Caki2 (cell line): ENCODE results near the gene ANKRD11. TPM values are rescaled to one million over a fixed set of nuclear protein-coding genes. Genes with fewer than 3 reads are reported as not detected.
"Not testable (repeated sequence)": the region's sequence is repeated elsewhere in the genome, so short reads cannot be mapped to it uniquely, and the experiment has no call there.

Experiments
- DNase-seq: peaks from one replicate; pipeline ENCODE4 v3.0.0-alpha.2; 2015; ENCODE audit warnings: low read depth
- in situ Hi-C: cut with HindIII; loops from 2 replicates; pipeline ENCODE4 v1.10.0; 2016; ENCODE audit warnings: low sequenced_read_pairs, low pct_unique_long_range_greater_than_20kb, mixed read lengths
- total RNA-seq: library from RNA; depleted of rRNA; stranded (reverse); fragments of >200 nt; shearing (Covaris generic); gene quantifications from 2 replicates; pipeline ENCODE4 v1.2.3, GENCODE V29; 2014; ENCODE audit warnings: low replicate concordance

ANKRD11 gene
- total RNA-seq, 1 experiment from 2014 or later, result 56.3 TPM

DNA sequence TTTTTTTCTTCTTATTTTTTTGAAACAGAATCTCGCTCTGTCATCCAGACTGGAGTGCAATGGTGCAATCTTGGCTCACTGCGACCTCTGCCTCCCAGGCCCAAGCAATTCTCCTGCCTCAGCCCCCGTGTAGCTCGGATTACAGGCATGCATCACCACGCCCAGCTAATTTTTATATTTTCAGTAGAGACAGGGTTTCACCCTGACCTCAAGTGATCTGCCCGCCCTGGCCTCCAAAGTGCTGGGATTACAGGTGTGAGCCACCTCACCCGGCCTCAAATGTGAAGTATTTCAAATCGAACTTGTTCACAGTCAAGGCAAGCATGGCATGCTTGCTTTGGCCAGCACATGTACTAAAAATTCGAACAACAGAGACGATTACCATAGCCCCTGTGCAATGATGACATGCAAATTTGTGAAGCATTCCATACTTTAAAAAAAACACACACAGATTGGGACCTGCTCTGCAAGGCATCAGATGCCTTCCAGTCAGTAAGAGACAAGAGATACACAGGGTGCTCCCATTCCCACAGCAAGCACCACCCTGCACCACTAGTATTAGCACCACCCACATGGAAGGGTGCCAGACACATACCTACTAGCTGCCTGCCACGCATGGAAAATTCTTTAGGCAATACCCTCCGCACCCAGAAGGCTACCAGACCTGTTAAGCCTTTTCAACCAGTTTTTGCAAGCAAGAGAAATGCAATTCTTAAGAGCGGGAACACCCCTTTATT is 47.2 kb downstream of the ANKRD11 start:
- in situ Hi-C loops, result no loop called here
- peak; percentile 89 for DNase-seq

DNA sequence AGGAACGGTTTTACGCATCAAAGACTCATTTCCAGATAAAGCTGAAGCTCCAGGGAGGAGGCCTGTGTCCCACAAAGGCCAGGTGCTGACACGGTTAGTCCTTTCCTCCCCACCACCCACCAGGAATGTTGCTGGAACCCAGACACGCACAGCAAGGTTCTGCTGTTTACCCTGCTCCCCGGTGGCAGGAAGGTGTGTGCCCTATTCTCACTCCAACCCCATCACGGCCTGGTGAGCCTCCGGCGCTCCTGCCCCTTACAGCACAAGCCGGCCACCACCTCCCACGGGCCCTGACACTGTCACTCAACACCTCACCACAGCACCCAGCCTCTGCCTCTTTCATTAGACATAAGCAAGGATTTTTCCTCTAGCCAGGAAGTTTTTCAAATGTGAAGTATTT is 47.8 kb downstream of the ANKRD11 start:
- no peak for DNase-seq
- in situ Hi-C loops, result no loop called here

DNA sequence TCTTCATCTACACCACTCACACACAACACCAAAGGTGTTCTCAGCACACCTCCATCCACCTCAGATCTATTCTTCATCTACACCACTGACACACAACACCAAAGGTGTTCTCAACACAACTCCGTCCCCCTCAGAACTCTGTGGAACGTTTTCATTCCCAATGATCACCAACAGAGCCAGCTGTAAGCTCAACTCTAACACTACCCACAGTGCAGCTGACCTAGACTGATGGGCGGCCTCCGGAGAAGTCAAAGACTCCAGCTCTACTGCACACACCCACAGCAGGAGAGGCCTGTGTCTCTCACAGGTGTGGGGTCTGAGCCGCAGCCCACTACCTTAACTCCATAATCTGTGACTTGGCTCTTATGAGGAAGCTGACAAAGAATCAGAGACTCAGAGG is 50.7 kb downstream of the ANKRD11 start:
- in situ Hi-C loops, result no loop called here
- DNase-seq, result no peak

DNA sequence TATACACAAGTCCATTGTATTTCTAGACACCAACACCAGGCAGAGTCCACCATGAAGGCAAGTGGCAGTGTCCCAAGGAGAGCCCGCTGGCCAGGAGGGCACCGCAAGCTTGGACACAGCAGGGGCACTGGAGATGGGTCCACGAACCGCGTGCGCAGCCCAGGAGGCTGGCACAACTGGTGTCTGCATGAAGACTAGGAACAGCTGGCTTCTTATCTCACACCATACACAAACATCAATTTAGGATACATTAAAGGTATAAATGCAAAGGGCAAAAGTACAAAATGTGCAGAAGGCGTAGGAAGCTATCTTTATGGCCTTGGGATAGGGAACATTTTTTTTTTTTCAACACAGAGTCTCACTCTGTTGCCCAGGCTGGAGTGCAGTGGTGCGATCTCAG is 52.4 kb downstream of the ANKRD11 start:
- DNase-seq, result no peak
- in situ Hi-C loops, result no loop called here

DNA sequence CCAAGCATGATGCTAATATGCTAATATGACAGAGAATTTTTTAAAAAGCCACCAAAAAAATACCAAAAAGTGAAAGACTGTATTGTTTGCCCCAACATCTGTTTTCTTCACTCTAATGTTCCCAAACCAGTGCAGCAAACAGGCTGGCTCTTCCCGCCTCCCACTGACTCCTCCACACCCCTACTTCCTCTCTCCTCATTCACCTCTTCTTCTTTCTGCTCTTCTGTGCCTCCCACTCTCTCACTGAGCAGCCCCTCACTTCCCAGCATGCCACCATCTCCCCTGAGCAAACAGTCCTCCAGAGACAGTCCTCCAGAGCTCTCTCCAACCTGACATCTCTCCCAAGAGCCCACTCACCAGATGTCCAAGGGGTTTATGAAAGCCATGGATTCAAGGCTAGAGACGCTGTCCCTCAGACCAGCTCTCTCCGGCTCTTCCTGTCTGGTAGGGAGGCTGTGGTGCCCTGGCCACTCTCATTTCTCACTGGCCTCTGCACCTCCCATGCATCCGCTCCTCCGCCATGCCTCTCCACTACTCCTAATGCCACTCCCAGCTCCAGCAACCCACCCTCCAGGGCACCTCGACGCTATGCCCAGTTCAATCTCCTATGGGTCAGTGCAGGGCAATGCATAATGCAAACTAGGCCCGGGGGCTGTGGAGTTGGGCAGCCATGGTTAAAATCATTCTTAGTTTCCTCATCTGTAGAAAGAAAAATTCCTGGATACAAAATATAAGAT is 52.9 kb downstream of the ANKRD11 start:
- in situ Hi-C loops, result no loop called here
- DNase-seq, result no peak

DNA sequence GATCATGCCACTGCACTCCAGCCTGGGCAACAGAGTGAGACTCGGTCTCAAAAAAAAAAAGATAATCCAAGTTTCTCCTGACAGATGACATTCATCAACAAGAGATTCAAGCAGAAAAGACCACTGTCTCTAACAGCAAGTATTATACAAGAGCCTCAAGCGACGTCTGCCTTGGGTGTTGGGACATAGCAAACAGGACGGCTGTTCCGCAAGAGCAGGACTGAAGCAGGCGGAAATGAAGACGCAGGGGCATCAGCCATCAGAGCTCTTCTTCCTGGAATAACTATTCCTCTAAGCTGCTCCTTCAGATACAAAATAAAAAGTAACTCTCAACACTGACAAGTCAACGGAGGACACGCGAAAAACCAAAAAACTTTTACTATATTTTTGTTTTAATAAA is 54.0 kb downstream of the ANKRD11 start:
- DNase-seq, result no peak

DNA sequence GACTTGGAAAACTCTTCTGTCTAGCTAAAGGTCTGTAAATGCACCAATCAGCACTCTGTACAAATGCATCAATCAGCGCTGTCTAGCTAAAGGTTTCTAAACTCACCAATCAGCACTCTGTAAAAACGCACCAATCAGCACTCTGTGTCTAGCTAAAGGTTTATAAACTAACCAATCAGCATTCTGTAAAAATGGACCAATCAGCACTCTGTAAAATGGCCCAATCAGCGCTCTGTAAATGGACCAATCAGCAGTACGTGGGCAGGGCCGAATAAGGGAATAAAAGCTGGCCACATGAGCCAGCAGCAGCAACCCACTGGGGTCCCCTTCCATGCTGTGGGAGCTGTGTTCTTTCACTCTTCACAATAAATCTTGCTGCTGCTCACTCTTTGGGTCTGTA is 55.3 kb downstream of the ANKRD11 start:
- DNase-seq, in situ Hi-C loops: not testable (repeated sequence)

More for the DNA sequence above, 54.0 kb downstream of the ANKRD11 start:
- in situ Hi-C loops, result no loop called here

DNA sequence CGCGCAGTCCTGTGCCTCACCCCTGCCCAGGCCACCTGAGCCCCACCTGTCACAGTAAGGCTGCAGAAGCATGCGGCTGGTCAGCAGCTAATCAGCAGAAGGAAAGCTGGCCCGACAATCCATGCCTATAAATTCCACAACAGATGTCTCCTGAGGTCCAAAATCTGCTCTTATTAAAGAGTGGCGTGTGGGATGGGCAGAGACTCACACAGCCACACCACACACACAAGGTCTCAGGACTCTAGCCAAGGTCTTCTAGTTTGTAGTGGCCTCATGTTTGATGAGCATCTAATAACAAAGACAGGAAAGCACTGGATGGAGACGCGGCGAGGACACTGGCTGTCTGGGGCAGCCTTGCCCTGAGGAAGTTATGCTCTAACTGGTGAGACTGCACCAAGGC is 55.9 kb downstream of the ANKRD11 start:
- in situ Hi-C loops, result no loop called here
- DNase-seq, result no peak

DNA sequence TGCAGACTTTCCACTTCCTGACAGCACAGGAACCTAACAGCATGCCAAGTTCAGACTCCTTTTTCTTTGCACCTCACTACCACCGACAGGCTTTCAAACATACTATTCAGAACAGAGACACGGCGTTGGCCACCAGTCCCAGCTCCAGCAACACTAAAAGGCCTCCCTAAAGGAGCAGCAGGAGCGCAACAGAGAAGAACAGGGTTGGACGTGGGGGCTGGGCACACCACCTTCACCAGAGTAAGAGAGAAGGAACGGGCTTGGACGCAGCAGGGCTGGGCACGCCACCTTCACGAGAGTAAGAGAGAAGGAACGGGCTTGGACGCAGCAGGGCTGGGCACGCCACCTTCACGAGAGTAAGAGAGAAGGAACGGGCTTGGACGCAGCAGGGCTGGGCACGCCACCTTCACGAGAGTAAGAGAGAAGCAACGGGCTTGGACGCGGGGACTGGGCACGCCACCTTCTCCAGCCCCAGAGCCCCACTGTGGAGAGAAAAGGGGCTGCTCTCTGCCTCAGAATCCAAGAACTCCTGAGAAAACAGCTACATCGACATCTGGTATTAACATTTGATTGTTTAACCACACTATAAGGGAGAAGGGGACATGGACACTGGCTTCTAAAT is 56.9 kb downstream of the ANKRD11 start:
- in situ Hi-C loops, DNase-seq: not testable (repeated sequence)

DNA sequence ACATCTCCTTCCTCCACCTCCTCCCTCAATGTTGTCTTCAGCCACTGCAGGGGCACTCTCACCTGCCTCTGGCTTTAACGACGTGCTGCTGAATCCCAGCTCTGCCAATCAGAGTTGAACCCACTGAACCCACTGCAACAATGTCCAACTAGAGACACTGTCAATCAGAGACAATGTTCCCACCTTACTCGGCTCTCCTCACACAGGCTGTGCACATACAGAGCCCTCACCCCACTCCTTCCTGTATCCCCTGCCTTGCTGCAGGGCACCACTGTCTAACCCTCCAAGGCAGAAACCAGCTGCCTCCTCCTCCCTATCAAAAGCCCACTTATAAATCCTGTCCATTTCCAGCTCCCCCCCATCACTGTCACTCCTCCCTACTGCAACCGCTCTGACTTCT is 58.7 kb downstream of the ANKRD11 start:
- DNase-seq, result no peak
- in situ Hi-C loops, result no loop called here

DNA sequence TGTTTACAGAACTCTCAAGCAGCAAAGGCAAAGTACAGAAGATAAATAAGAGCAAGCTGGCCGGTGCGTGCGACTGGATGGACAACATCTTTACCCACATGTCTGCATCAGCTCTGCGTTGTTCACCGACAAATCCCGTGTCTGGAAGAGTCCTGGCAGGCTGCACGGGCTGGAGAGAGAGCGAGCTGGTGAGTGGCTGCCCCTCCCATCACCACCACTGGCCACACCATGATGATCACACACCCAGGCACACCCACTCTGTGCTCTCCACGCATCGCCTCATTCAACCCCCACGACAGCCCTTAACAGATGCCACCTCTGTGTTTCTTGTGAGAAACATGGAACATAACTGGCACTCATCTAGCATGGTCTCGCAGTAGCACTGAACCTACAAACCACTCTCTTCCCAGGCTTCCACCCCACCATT is 59.2 kb downstream of the ANKRD11 start:
- in situ Hi-C loops, result no loop called here
- peak; percentile 61 for DNase-seq

DNA sequence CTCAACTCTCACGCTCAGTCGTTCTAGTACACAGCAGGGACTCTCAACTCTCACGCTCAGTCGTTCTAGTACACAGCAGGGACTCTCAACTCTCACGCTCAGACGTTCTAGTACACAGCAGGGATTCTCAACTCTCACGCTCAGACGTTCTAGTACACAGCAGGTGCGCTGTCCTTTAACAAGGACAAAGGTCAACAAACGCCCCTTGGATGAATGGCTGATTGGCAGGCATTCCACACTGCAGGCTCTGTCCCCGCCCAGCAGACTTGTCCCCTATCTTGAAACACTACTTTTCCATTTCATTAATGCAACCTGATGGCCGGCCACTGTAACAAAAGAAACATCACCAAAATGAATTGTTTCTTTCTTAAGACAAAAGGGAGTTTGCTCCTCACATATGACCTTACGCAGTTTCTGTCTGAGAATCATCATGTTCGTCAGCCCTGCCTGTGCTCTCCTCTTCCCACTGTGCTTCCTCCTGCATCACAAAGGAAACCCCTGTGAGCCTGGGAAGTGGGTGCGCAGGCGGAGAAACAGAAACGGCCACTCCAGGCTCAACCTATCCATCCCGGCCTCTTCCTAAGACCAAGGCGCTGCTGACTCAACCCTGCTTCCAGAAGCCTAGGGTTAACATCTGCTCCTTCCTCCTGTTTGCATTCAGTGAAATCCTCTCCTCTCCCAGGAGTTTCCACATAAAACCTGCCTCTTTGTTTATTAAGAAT is 59.8 kb downstream of the ANKRD11 start:
- DNase-seq, result no peak
- in situ Hi-C loops, result no loop called here

DNA sequence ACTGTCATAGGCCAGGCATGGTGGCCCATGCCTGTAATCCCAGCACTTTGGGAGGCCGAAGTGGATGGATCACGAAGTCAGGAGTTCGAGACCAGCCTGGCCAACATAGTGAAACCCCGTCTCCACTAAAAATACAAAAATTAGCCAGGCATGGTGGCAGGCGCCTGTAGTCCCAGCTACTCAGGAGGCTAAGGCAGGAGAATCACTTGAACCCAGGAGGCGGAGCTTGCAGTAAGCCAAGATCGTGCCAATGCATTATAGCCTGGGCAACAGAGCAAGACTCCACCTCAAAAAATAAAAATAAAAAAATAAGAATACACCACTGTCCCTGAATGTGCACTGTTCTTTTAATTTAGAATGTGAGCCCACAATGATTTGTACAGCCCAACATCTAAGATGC is 61.8 kb downstream of the ANKRD11 start:
- in situ Hi-C loops, DNase-seq: not testable (repeated sequence)

DNA sequence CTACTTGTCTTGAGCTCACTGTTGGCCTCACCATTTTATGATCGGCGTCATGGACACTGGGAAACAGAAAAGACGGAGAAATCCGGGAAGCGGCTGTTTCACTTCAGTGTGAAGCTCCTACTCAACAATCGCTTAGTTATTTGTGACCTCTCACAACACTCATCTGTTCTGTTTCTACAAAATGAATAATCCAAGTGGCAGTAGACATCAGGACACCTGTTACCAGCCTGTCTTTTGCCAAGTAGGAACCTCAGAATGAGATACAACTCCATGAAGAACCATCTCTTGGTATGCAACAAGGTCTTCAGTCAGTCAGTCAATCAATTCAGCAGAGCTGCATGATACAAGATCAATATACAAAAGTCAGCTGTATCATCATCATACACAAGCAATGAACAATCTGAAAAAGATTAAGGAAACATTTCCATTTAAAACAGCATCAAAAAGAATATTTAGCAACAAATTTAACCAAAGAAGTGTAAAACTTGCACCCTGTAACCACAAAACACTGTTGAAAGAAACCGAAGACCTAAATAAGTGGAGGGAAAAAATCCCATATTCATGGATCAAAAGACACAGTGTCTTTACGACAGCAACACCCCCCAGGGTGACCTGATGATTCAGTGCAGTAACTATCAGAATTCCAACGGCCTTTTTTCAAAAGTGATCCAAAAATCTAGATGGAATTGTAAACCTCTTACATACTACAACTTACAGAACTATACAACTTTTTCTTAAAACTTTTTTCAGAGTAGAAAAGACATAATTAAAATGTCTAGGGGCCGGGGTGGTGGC is 63.4 kb downstream of the ANKRD11 start:
- DNase-seq, result no peak
- in situ Hi-C loops, result no loop called here

DNA sequence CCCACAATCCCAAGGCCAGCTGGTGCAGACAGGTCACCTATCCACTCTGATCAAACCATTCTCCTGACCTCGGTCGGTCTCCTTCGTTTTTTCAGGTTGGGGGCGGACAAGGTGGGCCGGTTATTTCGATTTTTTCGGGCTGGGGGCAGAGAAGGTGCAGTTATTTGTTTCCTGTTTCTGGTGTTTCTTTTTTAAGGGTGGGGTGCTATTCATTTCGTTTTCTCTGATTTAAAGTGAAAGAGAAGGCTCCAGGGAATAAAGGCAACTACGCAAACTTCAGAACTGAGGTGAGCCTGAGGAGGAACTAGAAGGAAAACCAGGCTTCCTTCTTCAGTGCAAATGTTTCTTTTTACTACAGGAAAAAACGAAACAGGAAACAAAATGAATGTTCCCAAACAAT is 64.8 kb downstream of the ANKRD11 start:
- in situ Hi-C loops, result no loop called here
- DNase-seq, result no peak

DNA sequence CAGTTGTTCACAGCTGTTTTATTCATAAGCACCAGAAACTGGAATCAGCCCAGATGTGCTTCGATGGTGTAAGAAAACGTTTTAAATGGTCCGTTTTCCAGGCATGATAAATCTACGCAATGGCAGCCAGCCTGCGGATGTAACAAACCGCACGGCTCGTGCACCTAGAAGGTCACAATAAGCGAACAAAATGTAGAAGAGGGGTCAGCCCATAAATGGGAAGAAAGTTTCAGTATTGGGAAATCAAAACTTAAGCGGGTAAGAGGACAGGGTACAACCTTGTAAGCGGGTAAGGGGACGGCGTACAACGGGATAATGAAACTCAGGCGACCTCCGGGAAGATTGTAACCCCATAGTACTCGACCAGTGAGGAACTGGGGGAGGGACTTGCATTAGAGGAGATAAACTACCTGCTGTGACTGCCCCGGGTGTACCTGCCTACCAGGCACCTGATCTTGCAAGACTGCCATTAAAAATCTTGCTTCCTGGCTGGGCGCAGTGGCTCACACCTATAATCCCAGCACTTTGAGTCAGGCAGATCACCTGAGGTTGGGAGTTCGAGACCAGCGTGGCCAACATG is 66.6 kb downstream of the ANKRD11 start:
- in situ Hi-C loops, result no loop called here
- DNase-seq, result no peak

DNA sequence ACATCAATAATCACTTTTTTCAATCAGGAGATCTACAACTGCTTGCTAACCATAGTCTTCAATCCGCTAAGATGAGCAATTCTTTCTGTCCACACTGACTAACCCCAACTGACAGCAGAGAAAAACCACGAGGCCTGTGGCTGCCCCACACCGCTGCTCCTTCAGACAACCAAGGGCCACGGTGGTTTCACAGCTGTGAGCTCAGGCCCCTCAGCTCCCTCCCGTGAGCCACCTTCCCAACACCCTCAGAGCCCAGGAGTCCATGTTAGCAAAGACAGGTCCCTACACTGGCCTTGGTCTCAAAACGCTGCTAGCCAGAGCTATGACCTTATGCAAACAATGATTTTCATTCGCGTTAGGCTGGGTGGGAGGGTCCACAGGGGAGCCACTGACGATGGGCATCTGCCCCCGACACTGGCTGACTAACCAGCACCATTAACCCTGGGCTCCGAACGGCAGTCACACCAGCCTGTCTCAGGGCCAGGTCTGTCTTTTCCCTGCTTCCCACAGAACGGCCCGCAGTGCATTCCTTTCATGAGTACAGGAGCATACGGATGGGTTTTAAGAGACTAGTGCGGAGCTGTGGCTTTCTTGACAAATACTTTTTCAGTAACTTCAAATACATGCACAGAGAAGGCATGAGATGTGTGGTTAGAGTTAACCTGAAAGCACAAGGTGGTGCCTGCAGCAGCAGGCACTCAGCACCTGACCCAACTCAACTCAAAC is 67.3 kb downstream of the ANKRD11 start:
- in situ Hi-C loops, result no loop called here
- no peak for DNase-seq
